IPS-15b (cell line): ENCODE results near the gene TRAIP.
"Not testable (repeated sequence)": the region's sequence is repeated elsewhere in the genome, so short reads cannot be mapped to it uniquely, and the experiment has no call there.

ENCODE experiments used
- H3K27me3 ChIP-seq: one replicate; pipeline ENCODE4 v1.6.1; 2013; ENCODE audit warnings: low read length; ENCODE audit not compliant: control insufficient read depth, insufficient read depth
- H3K36me3 ChIP-seq: one replicate; pipeline ENCODE4 v1.6.1; 2013; ENCODE audit warnings: low read length; ENCODE audit not compliant: control insufficient read depth, insufficient read depth
- H3K4me1 ChIP-seq: one replicate; pipeline ENCODE4 v1.6.1; 2013; ENCODE audit warnings: mild to moderate bottlenecking, low read length; ENCODE audit not compliant: control insufficient read depth, insufficient read depth
- H3K4me3 ChIP-seq: one replicate; pipeline ENCODE4 v1.5.1; 2013; ENCODE audit warnings: low read depth, low read length
- H3K9ac ChIP-seq: one replicate; pipeline ENCODE4 v1.6.1; 2013; ENCODE audit warnings: low read depth, mild to moderate bottlenecking, low read length
- H3K9me3 ChIP-seq: one replicate; pipeline ENCODE4 v1.6.1; 2013; ENCODE audit warnings: mild to moderate bottlenecking, low read length; ENCODE audit not compliant: control insufficient read depth, insufficient read depth

TRAIP gene

GRCh38 chr3:49794431-49794830, 61.9 kb downstream of the TRAIP start:
- Histone ChIP-seq H3K27me3 (no peaks in the 10 kb centered on the region), H3K4me3 (no peak overlapping the region), H3K9ac (no peak overlapping the region), H3K4me1 (peaks cover 3% of the 10 kb centered on the region), H3K9me3 (no peaks in the 10 kb centered on the region), H3K36me3 (no peaks in the 10 kb centered on the region)

DNA sequence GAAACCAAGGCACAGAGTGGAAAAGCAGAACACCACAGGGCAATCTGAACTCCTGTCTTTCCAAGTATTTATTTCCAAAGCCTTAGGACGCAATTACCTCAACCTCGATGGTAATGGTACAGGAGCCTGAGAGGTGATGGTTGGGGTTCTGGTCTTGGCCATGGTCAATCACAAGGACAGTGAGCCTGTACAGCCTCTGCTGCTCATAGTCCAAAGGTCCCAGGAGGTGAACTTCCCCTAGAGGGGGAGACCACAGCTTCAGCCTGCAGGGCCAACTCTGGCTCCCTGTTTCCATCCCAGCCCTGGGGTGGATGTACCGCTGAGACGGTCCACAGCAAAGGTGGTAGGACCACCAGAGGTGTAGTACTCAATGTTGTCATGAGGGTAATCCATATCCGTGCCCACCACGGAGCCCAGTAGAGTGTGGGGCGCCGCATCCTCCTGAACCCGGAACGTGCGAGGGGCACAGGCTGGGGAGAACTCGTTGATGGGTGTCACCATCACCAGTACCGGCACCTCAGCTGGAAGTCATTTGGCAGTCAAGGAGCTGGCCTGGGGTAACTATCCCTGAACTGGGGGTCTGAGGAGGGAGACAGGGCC, 62.8 kb downstream of the TRAIP start:
- Histone ChIP-seq H3K9ac (no peak overlapping the region), H3K36me3 (no peaks in the 10 kb centered on the region), H3K9me3 (no peaks in the 10 kb centered on the region), H3K4me1 (peaks cover 3% of the 10 kb centered on the region), H3K27me3 (no peaks in the 10 kb centered on the region), H3K4me3 (no peak overlapping the region)

- Histone ChIP-seq H3K36me3 (no peaks in the 10 kb centered on the region), H3K9me3 (no peaks in the 10 kb centered on the region), H3K4me3 (no peak overlapping the region), H3K9ac (no peak overlapping the region), H3K27me3 (no peaks in the 10 kb centered on the region), H3K4me1 (peaks cover 3% of the 10 kb centered on the region)
Measured at GRCh38 chr3:49792371-49793150, 63.8 kb downstream of the TRAIP start.

GRCh38 chr3:49791571-49791970, 64.8 kb downstream of the TRAIP start:
- Histone ChIP-seq H3K9me3 (no peaks in the 10 kb centered on the region), H3K36me3 (no peaks in the 10 kb centered on the region), H3K27me3 (no peaks in the 10 kb centered on the region), H3K4me1 (peaks cover 6% of the 10 kb centered on the region), H3K9ac (no peak overlapping the region), H3K4me3 (no peak overlapping the region)

- no peak overlapping the region for H3K9ac ChIP-seq
Measured at GRCh38 chr3:49790626-49791411, 65.5 kb downstream of the TRAIP start.

DNA sequence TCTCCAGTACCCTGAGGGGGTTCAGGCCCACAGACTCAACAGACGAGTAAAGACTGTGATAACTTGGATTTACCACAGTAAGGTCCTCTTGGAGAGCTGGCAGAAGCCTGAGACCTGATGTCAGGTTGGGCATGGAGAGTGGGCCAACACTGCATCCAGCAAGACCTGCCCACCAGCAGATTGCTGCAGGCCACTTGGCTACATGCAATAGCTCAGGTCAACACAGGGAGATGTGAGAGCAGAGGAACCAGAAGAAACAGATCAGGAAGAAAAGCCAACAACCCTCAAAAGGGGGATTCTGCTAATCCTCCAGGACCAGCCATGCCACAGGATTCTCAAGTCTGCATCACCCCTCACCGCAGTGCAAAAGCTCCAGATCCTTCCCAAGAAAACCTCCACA, 68.3 kb downstream of the TRAIP start:
- peaks cover 3% of the 10 kb centered on the region for H3K36me3 ChIP-seq
- no peak overlapping the region for H3K4me3 ChIP-seq
- no peaks in the 10 kb centered on the region for H3K9me3 ChIP-seq
- H3K9ac ChIP-seq, result no peak overlapping the region
- peaks cover 6% of the 10 kb centered on the region for H3K4me1 ChIP-seq
- H3K27me3 ChIP-seq, result no peaks in the 10 kb centered on the region

More at GRCh38 chr3:49790626-49791411, 65.5 kb downstream of the TRAIP start:
- no peaks in the 10 kb centered on the region for H3K9me3 ChIP-seq
- H3K4me3 ChIP-seq, result no peak overlapping the region
- H3K36me3 ChIP-seq, result no peaks in the 10 kb centered on the region
- H3K27me3 ChIP-seq, result no peaks in the 10 kb centered on the region
- H3K4me1 ChIP-seq, result peaks cover 6% of the 10 kb centered on the region

DNA sequence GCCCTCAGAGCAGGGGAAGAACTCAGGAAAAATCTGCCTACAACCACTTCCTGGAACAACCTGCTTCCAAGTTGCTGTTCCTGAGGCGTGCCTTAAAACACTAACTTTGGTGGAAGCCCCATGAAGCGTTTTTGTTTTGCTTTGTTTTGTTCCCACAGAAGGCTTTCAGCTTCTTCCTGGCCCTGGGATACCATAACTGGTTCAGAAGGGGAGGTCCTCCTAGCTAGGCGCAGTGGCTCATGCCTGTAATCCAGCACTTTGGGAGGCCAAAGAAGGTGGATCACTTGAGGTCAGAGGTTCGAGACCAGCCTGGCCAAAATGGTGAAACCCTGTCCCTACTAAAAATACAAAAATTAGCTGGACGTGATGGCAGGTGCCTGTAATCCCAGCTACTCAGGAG, 68.8 kb downstream of the TRAIP start:
- no peaks in the 10 kb centered on the region for H3K27me3 ChIP-seq
- H3K4me3 ChIP-seq, result no peak overlapping the region
- H3K9ac ChIP-seq, result no peak overlapping the region
- peaks cover 3% of the 10 kb centered on the region for H3K36me3 ChIP-seq
- H3K9me3 ChIP-seq, result no peaks in the 10 kb centered on the region
- H3K4me1 ChIP-seq, result peaks cover 6% of the 10 kb centered on the region

DNA sequence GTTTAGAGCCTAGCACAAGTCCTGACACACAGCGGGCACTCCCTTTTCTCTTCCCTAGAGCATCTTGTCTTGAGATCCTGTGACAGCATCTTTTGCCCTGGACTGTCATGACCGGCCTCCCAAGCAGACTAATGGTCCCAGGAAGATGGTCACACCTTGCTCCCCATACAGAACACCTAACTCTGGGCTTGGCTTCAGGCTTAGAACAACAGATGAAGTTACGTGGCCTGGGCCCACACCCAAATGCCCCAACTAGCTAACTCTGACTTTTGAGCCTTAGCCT, 69.2 kb downstream of the TRAIP start:
- Histone ChIP-seq H3K9ac (no peak overlapping the region), H3K9me3 (no peaks in the 10 kb centered on the region), H3K4me1 (peaks cover 6% of the 10 kb centered on the region), H3K4me3 (peak overlapping the region; percentile 53), H3K27me3 (no peaks in the 10 kb centered on the region), H3K36me3 (peaks cover 3% of the 10 kb centered on the region)

- H3K9me3 ChIP-seq, result no peaks in the 10 kb centered on the region
- H3K4me3 ChIP-seq, result peak within 1 kb of the TSS; percentile 89
- H3K4me1 ChIP-seq, result peaks cover 6% of the 10 kb centered on the region
- H3K36me3 ChIP-seq, result peaks cover 3% of the 10 kb centered on the region
- H3K9ac ChIP-seq, result peak within 1 kb of the TSS; percentile 77
- H3K27me3 ChIP-seq, result no peaks in the 10 kb centered on the region
Measured at GRCh38 chr3:49786357-49787181, 69.8 kb downstream of the TRAIP start, which contains the start of gene IP6K1. Gene IP6K1, minus strand, starts transcription at chr3:49786542. Its CDS starts 38,502 bp downstream, at chr3:49748040.

DNA sequence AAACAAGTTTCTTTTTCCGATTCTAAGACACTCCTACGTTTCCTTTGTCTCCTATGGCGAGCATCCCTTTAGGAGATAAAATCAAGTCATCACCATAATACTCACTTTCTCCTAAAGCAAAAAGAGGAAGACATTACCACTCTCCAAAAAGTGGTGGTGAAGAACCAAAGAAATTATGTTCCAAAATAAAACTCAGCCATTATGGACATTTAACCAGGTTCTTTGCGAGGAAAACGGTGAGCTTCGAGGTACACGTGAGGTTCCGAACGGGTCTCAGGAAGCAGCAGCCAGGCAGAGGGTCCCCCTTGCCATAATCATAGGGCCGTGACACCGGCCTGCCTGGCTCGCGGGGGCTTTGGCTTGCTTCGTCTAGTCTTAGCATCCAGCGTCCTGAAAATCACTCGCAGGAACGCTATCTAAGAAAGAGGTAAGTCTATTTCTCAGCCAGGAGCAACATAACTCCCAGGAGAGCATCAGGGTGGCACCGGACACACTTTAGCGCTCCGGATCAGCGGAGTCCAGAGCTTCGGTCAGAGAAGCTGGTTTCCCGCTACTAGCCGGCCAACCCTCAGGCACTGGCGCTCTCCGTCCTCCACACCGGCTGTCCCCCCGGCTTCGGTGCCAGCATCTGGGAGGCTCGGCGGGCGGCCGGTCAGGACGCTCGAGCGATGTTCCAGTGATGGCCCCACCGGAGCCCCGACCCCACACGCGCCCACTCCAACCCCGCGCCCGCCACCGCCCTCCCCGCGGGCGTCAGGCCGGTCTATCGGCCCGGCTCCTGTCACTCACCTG, 70.6 kb downstream of the TRAIP start:
- Histone ChIP-seq H3K9ac (peak overlapping the region; percentile 77), H3K4me3 (peak overlapping the region; percentile 89), H3K27me3 (no peaks in the 10 kb centered on the region), H3K36me3 (peaks cover 3% of the 10 kb centered on the region), H3K9me3 (no peaks in the 10 kb centered on the region), H3K4me1 (peaks cover 6% of the 10 kb centered on the region)

GRCh38 chr3:49782277-49782676, 74.1 kb downstream of the TRAIP start:
- H3K9me3 ChIP-seq, H3K36me3 ChIP-seq, H3K27me3 ChIP-seq, H3K4me3 ChIP-seq, H3K4me1 ChIP-seq, H3K9ac ChIP-seq: not testable (repeated sequence)
